HG03342 (cell line): ENCODE results near the gene LGALS12.

Experiments
- ATAC-seq: cut with Tn5 transposase; IDR thresholded peaks from one replicate; pipeline ENCODE4 v1.9.1; 2021; ENCODE audit warnings: mild to moderate bottlenecking, moderate library complexity; ENCODE audit not compliant: unreplicated experiment

Gene LGALS12

DNA sequence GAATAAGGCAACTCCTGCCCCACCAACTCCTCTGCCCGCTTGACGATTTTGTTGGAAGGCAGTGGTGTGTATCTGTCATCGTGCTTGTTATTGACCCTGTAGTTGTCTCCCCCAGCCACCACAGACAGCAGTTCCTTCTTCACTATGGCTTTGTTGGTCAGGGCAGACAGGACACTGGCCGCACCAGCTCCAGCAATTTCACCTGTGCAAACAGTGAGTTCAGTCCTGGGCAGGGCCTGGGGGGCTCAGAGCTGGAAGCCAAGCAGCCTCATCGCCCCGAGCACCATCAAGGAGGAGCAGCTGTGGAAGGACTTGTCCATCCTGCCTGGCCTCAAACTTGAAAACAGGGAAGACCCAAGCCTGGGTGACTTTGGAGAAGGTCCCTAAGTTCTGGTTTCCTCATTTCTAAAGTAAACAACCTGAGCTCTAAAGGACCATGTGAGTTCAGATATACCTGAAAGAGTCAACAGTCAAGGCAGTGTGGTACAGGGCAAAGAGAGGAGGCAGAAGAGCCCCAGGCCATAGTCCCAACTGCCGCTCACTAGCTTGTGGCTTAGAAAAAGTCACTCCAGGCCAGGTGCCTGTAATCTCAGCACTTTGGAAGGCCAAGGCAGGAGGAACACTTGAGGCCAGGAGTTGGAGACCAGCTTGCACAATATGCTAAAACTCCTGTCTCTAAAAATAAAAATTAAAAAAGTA is 52.7 kb downstream of the LGALS12 start:
- no peak for ATAC-seq

- ATAC-seq: no peak
These were observed 54.8 kb downstream of the LGALS12 start for GRCh38 chr11:63560506-63561180.

GRCh38 chr11:63563201-63564055 is 57.5 kb downstream of the LGALS12 start, which contains the start of gene PLAAT2:
Gene PLAAT2 (minus strand): TSS chr11:63563379. CDS start chr11:63563324, 55 bp downstream.
- ATAC-seq: no peak

- ATAC-seq: peak; percentile 66
These were observed 58.3 kb downstream of the LGALS12 start for GRCh38 chr11:63564056-63564774.

DNA sequence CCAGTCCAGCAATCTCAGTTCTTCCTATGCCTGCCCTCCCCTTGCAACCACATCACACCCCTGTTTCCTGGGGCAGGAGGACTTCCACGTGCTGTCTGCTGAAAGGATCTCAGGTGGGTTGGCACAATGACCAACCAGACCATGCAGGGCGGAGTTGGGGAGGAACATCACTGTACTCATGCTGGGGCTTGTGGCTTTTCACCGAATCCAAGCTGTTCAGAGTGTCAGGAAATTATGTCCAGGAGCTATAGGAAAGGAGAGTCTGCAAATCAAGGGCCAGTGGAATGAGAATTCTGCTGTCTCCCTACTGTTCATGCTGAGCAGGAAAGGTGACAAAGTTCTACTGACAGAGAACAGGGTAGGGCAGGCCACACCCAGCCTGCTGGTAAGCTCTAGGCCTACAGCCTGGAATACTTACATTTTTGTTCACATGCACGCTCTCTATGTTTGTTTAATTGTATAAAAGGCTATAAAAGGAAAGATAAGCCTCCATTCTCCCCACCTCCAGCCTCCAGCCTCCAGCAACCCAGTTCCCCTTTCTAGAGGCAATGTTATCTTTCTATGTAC is 59.0 kb downstream of the LGALS12 start:
- ATAC-seq: no peak
